Epithelial cell of esophagus (primary cell): ENCODE data around the gene TEX9.
A peak's percentile ranks its signal among the peaks of the same experiment; 100 is the strongest.

Source experiments
- DNase-seq: peaks from one replicate; pipeline ENCODE4 v3.0.0; 2010; ENCODE audit warnings: low read depth
- H3K4me3 ChIP-seq: 2 replicates; pipeline ENCODE4 v1.5.1; 2011; ENCODE audit warnings: mild to moderate bottlenecking, low read length, control low read depth
- CTCF ChIP-seq: IDR thresholded peaks from 2 replicates; pipeline ENCODE4 v1.5.1; 2011; ENCODE audit warnings: low read depth, mild to moderate bottlenecking, low read length, control low read depth, inconsistent platforms; ENCODE audit not compliant: insufficient read depth; ENCODE audit errors: missing control alignments

Gene TEX9

GRCh38 chr15:56327721-56328502, 37.3 kb upstream of the TEX9 start:
- H3K4me3 ChIP-seq, result no peak overlapping the region
- no peak for TF ChIP-seq CTCF
- DNase-seq, result peak; percentile 99

DNA sequence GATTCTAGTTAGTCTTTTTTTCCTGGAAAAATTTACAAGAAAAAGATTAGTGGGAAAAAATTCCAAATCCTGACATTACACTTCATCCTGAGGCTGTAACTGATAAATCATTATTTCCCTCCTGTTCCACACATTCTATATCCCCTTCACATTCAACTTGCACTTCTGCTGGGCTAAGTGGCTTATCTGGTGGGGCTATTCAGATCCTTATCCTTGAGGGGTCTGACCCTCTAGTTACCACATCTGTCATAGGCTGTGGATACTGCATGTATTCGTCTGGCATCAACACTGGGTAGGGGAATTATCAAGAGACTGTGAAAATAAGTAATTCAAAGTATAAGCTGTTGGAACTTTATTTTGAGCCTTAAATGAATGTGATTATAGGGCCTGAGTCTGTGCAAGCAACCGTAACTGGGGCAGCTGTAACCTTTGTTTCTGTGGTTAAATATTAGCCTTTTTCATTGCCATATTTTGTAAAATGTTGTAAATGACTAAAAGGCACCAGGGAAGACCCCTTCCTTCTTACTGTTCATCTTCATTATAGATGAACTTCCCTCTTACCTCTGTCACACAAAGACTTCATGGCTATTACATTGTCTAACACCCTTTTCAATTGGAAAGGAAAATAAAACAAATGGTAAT, 28.0 kb upstream of the TEX9 start:
- no peak overlapping the region for H3K4me3 ChIP-seq
- no peak for TF ChIP-seq CTCF
- DNase-seq, result no peak

GRCh38 chr15:56339594-56339993, 25.6 kb upstream of the TEX9 start:
- DNase-seq, result peak; percentile 68
- no peak overlapping the region for H3K4me3 ChIP-seq
- no peak for TF ChIP-seq CTCF

- DNase-seq, result peak; percentile 87
- TF ChIP-seq CTCF, result no peak
- H3K4me3 ChIP-seq, result no peak overlapping the region
These were observed 24.0 kb upstream of the TEX9 start for GRCh38 chr15:56341201-56341600.

DNA sequence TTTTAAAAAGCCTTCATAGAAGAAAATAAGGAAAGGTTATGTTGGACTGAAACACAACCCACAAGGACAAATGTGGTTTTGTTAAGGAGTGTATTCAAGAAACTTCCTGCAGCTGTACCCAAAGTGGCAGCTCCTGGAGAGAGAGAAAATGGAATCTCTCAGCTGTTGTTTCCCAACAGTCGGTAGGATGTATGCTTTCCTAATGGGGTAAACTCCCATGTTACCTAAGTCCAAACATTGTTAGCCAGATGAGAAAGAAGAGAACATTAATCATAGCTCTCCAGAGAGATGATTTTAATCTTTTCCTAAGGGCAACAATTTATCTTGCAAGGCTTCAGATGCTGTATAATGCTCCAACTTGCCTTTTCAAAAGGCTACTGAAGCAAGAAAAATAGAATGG, 22.6 kb upstream of the TEX9 start:
- H3K4me3 ChIP-seq, result no peak overlapping the region
- TF ChIP-seq CTCF, result no peak
- peak; percentile 89 for DNase-seq

GRCh38 chr15:56343879-56344278, 21.3 kb upstream of the TEX9 start:
- no peak for DNase-seq
- H3K4me3 ChIP-seq, result no peak overlapping the region
- no peak for TF ChIP-seq CTCF
